H1 (cell line): Measurements from ENCODE around the gene VPS26B. TPM values are rescaled to one million over a fixed set of nuclear protein-coding genes. Genes with fewer than 3 reads are reported as not detected.

ENCODE experiments used
- ASH2L ChIP-seq: fragments of 200-600, 300-600 bp; sonication (generic); IDR thresholded peaks from one replicate; pipeline ENCODE4 v1.7.1; 2017; ENCODE audit warnings: low read length
- ATF3 ChIP-seq: IDR thresholded peaks from 2 replicates; pipeline ENCODE4 v1.6.1; 2011; ENCODE audit warnings: low read depth, mild to moderate bottlenecking, low read length; ENCODE audit not compliant: insufficient read depth
- CBX8 ChIP-seq: fragments of 300-800, 300-1000 bp; sonication (generic); IDR thresholded peaks from 2 replicates; pipeline ENCODE4 v1.7.1; 2016; ENCODE audit warnings: low read depth, low read length, borderline replicate concordance
- CHD1 ChIP-seq: IDR thresholded peaks from 2 replicates; pipeline ENCODE4 v1.6.1; 2012; ENCODE audit warnings: low read depth, low read length, improper control_type of control experiment
- CREB1 ChIP-seq: IDR thresholded peaks from 2 replicates; pipeline ENCODE4 v1.6.1; 2012; ENCODE audit warnings: inconsistent platforms
- EGR1 ChIP-seq: IDR thresholded peaks from 2 replicates; pipeline ENCODE4 v1.6.1; 2011; ENCODE audit warnings: low read depth, low read length, borderline replicate concordance
- EP300 ChIP-seq, 2 experiments: IDR thresholded peaks; 1 replicate in 1 of 2; 2 replicates in 1 of 2; pipeline ENCODE4 v1.6.1; 2011 to 2012; ENCODE audit warnings: low read depth in 2 of 2, low read length in 2 of 2, mild to moderate bottlenecking in 2 of 2, borderline replicate concordance in 1 of 2, inconsistent platforms in 1 of 2, moderate library complexity in 1 of 2
- EZH2 ChIP-seq: fragments of 200-600 bp; sonication (generic); IDR thresholded peaks from 2 replicates; pipeline ENCODE4 v1.7.1; 2012; ENCODE audit warnings: low read depth, mild to moderate bottlenecking, moderate library complexity, low read length, inconsistent platforms; ENCODE audit not compliant: severe bottlenecking
- FOSL1 ChIP-seq: IDR thresholded peaks from 2 replicates; pipeline ENCODE4 v1.6.1; 2011; ENCODE audit warnings: mild to moderate bottlenecking, low read depth, low read length, moderate library complexity; ENCODE audit not compliant: insufficient read depth
- HDAC2 ChIP-seq, 2 experiments: fragments of 300-600 bp in 1 of 2; sonication (generic) in 1 of 2; IDR thresholded peaks; 2 replicates each; pipeline ENCODE4 v1.6.1; 2011 to 2012; ENCODE audit warnings: low read depth in 2 of 2, low read length in 2 of 2, mild to moderate bottlenecking in 2 of 2, moderate library complexity in 2 of 2, borderline replicate concordance in 1 of 2, inconsistent platforms in 1 of 2
- HDAC6 ChIP-seq: IDR thresholded peaks from one replicate; pipeline ENCODE4 v1.7.1; 2012; ENCODE audit warnings: low read depth, mild to moderate bottlenecking, inconsistent platforms, low read length, moderate library complexity
- KDM5A ChIP-seq: fragments of 200-600 bp; IDR thresholded peaks from 2 replicates; pipeline ENCODE4 v1.7.1; 2012; ENCODE audit warnings: mild to moderate bottlenecking, low read length, inconsistent platforms, mixed read lengths
- MAFK ChIP-seq: IDR thresholded peaks from 2 replicates; pipeline ENCODE4 v1.6.1; 2012; ENCODE audit warnings: low read depth, mild to moderate bottlenecking, improper control_type of control experiment, low read length
- NANOG ChIP-seq: IDR thresholded peaks from 2 replicates; pipeline ENCODE4 v1.6.1; 2011; ENCODE audit warnings: low read length, low read depth, mild to moderate bottlenecking, inconsistent platforms; ENCODE audit not compliant: insufficient read depth, poor library complexity, severe bottlenecking
- PHF8 ChIP-seq: fragments of 200-600 bp; sonication (generic); conservative IDR thresholded peaks from 2 replicates; pipeline ENCODE4 v1.7.1; 2012; ENCODE audit warnings: low read depth, mild to moderate bottlenecking, inconsistent platforms, low read length, moderate library complexity
- POLR2AphosphoS5 ChIP-seq: IDR thresholded peaks from 2 replicates; pipeline ENCODE4 v1.6.1; 2011; ENCODE audit warnings: low read depth, low read length
- SAP30 ChIP-seq: fragments of 300-600 bp; sonication (generic); IDR thresholded peaks from 2 replicates; pipeline ENCODE4 v1.7.1; 2012; ENCODE audit warnings: low read length, moderate library complexity, mild to moderate bottlenecking, inconsistent platforms; ENCODE audit not compliant: insufficient read depth, insufficient replicate concordance
- SIX5 ChIP-seq: IDR thresholded peaks from 2 replicates; pipeline ENCODE4 v1.6.1; 2011; ENCODE audit warnings: mild to moderate bottlenecking, low read depth, low read length
- SP1 ChIP-seq: IDR thresholded peaks from 2 replicates; pipeline ENCODE4 v1.6.1; 2011; ENCODE audit warnings: low read depth, low read length
- SRF ChIP-seq: IDR thresholded peaks from 2 replicates; pipeline ENCODE4 v1.6.1; 2011; ENCODE audit warnings: mild to moderate bottlenecking, low read depth, low read length, moderate library complexity
- TAF1 ChIP-seq: IDR thresholded peaks from 2 replicates; pipeline ENCODE4 v1.6.1; 2011; ENCODE audit warnings: mild to moderate bottlenecking, low read depth, low read length
- TBP ChIP-seq: IDR thresholded peaks from 2 replicates; pipeline ENCODE4 v1.6.1; 2011; ENCODE audit warnings: low read depth, low read length, improper control_type of control experiment
- TCF12 ChIP-seq: IDR thresholded peaks from 2 replicates; pipeline ENCODE4 v1.6.1; 2011; ENCODE audit warnings: low read depth, mild to moderate bottlenecking, low read length
- ZNF274 ChIP-seq: IDR thresholded peaks from 2 replicates; pipeline ENCODE4 v1.7.0; 2012; ENCODE audit warnings: low read length, borderline replicate concordance; ENCODE audit errors: extremely low read depth
- polyA plus RNA-seq, 7 experiments: library from polyadenylated mRNA; depleted of rRNA in 3 of 7; stranded (reverse) in 5 of 7; unstranded in 2 of 7; fragments of >200 nt in 5 of 7; fragments of 200-250 nt in 2 of 7; gene quantifications; 1 replicate in 5 of 7; 2 replicates in 1 of 7; 4 replicates in 1 of 7; pipeline versions ENCODE4 v1.2.1 to v1.2.3, GENCODE V29; 2011 to 2013; ENCODE audit warnings: missing spikeins in 2 of 7, mixed read lengths in 2 of 7
- total RNA-seq: library from RNA; stranded (reverse); fragmentation: NEBNext Ultra II Directional; extraction: Animal tissue kit (Norgen Biotek cat#: 25700); gene quantifications from 2 replicates; pipeline ENCODE4 v1.2.1, GENCODE V29; 2021

VPS26B gene
- total and polyA plus RNA-seq, 2 of the 8 experiments (the other 6 are each of a cell fraction or from before 2014, with no cell fraction given): 18.3 to 27.0 TPM

- TF ChIP-seq EP300 (IDR thresholded peaks at IDR 0.05; ENCODE audit: borderline replicate concordance in 1 of 2, low read depth in 2 of 2, low read length in 2 of 2) (no peak; a peak in 1 of 3 replicates), CREB1 (peak; percentile 59), EZH2 (no peak), TBP (peak; percentile 79), ATF3 (no peak), SAP30 (no peak), PHF8 (peak; percentile 57; the same call in 1 of the 2 replicates), FOSL1 (no peak), KDM5A (no peak), SRF (no peak), NANOG (no peak), SP1 (no peak), TAF1 (peak; percentile 90), EGR1 (no peak; the same call in 1 of the 2 replicates), POLR2AphosphoS5 (0 out of 2 replicates have a peak, but pooled peaks have one; percentile 59), HDAC2 (IDR thresholded peaks at IDR 0.05; ENCODE audit: borderline replicate concordance in 1 of 2, low read depth in 2 of 2, low read length in 2 of 2) (peak in 1 of 2 experiments; percentile 75; a peak in 2 of 4 replicates), TCF12 (no peak), CHD1 (no peak), ZNF274 (no peak), SIX5 (peak; percentile 88), ASH2L (peak; percentile 59), HDAC6 (no peak), CBX8 (no peak), MAFK (no peak)
These were observed 28.9 kb downstream of the VPS26B start, which contains the start of the genes ACAD8 and THYN1 (continued) for GRCh38 chr11:134253188-134253993.
